GM12892 (cell line): ENCODE results near the gene DEXI. TPM values are rescaled to one million over a fixed set of nuclear protein-coding genes. Genes with fewer than 3 reads are reported as not detected.

Experiments
- DNase-seq: peaks from one replicate; pipeline ENCODE4 v3.0.0; 2011; ENCODE audit not compliant: insufficient read length
- FAIRE-seq: peaks from 2 replicates; lab custom pipeline; 2011; peaks lifted over from hg19 to GRCh38; lab: Jason Lieb, UNC
- POLR2A ChIP-seq: IDR thresholded peaks from 2 replicates; pipeline ENCODE4 v1.6.1; 2011; ENCODE audit warnings: low read depth, low read length, control low read depth
- POLR2AphosphoS5 ChIP-seq: IDR thresholded peaks from 2 replicates; pipeline ENCODE4 v1.6.1; 2011; ENCODE audit warnings: low read depth, low read length, control low read depth
- TAF1 ChIP-seq: IDR thresholded peaks from 2 replicates; pipeline ENCODE4 v1.6.1; 2011; ENCODE audit warnings: low read depth, mild to moderate bottlenecking, control low read depth, low read length, borderline replicate concordance
- polyA plus RNA-seq: library from polyadenylated mRNA; unstranded; fragments of >200 nt; gene quantifications from one replicate; pipeline ENCODE4 v1.2.1, GENCODE V29; 2012; ENCODE audit warnings: missing spikeins, inconsistent platforms; ENCODE audit not compliant: missing spikeins

The DEXI gene
- 8.4 TPM for polyA plus RNA-seq

DNA sequence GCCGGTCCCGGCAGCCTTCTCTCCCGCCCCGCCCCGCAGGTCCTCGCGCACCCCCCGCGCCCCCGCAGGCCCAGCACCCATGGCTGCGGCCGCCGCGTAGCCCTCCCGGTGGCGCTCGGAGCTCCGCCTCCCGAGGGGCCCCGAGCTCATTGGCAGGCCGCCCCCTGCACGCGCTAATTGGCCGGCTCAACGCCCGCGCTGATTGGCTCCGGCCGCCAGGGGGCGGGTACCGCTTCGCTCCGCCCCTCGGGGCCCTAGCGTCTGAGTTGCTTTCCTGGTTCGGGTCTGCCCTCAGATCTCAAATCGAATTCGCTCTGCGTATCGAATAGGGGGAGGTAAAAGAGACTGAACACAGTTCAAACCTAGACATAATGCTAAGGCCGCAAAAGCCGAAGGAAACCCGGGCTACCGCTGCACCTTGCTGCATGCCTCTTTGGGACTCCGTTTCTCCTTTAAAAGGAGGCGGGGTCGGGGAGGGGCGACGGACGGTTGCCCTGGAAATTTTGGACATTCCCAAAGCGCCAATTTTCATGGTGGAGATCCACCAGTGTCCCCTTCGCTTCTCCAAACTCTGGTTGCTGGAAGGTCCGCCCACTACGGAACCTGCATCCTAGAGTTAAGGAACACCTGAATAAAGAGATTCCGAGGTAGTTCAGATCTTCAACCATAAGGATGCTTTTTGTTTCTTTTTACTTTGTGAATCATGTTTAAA is at the start of gene DEXI:
Gene DEXI, minus strand, starts transcription at position 117 of the 712 bp plus-strand sequence. CDS start 463 bp downstream, outside the sequence.
- TF ChIP-seq POLR2A = peak; percentile 44; the same call in 1 of the 2 replicates
- no peak for TF ChIP-seq POLR2AphosphoS5
- no peak for TF ChIP-seq TAF1
- DNase-seq (peak; percentile 99), FAIRE-seq (peak; percentile 74)

DNA sequence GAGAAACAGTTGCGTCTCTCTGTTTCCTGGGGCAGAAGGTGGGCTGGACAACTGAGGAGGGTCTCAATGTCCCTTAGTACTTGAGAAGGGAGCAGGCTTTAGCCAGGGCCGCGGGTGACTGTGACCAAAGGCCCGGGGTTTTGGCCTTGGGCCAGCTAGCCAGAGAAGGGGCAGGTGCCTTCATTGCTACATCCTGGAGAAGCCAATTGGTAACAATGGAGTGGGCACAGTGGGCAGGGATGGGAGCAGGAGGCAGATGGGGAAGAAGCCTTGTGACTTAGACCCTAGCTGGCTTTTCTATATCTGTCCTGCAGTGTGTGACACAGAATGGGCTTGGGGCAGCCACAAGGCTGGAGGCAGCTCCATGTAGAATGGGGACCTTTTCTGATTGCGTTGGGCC is 48.1 kb upstream of the DEXI start:
- no peak for FAIRE-seq
- TF ChIP-seq POLR2AphosphoS5 = no peak
- TF ChIP-seq TAF1 = no peak
- TF ChIP-seq POLR2A = no peak

DNA sequence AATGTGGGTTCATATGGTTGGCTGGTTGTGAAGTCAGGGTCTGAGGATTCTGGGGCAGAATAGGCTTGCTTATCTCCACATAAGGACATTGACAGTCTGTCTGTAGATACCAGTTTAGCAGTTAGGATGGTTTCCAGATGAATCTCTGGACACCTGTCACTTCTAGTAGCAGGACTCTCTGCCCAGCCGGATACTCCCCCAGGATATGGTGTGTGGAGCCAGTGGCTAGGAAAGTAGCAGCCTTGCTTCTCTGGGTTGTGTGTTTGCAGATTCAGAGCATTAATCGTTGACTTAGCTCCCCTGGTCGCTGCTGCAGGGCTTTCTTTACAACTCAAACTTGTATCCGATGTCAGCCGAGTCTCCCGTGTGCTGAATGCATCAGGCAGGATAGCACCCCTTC is 47.3 kb upstream of the DEXI start:
- DNase-seq = no peak
- no peak for FAIRE-seq
- no peak for TF ChIP-seq POLR2AphosphoS5
- TF ChIP-seq TAF1 = no peak
- no peak for TF ChIP-seq POLR2A

More for the DNA sequence above, 48.1 kb upstream of the DEXI start:
- DNase-seq = no peak

DNA sequence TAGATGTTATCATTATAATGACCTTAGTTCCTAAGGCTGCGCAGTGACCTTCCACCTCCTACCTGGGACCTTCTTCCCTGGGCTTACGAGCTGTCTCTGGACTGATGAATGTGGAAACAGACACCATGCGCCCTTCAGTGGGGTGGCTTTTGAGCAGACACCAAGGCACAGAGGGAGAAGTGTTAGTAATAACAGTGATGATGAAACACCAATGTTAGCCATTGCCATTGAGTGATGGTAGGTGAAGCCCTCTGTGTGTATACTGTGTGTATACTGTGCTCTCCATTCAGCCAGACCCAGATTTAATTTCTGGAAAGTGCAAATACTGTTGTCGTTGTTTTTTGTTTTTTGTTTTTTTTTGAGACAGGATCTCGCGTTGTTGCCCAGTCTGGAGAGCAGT is 46.6 kb upstream of the DEXI start:
- no peak for DNase-seq
- no peak for FAIRE-seq
- TF ChIP-seq TAF1 (no peak), POLR2AphosphoS5 (no peak), POLR2A (no peak)

DNA sequence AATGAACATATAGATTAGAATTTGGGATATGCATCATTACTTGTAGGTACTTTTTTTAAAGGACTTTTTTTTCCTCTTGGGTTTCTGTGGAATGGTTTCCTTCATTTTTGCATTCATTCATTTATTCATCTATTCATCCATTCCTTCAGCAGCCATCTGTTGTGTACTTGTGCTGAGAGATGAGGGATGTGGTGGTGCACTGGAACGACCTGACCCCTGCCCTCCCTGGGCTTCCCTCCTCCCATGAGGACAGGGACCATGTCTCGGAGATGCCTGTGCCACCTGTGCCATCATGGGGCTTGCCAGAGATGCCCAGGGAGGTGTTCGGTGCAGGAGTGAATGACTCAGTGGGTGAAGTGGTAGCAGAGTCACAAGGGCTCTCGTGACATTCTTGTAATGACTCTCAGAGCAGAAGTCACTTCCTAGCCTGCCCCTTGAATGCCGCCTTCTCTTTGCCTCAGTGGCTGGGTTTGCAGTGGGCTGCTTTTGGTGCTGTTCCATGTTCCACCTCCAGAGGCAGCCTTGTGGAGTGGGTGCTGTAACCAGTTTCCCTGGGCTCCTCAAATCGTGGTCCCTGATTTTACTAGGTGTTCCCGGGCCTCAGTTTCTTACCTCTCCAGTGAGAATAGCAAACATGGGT is 46.0 kb upstream of the DEXI start:
- DNase-seq = no peak
- TF ChIP-seq POLR2AphosphoS5 = no peak
- no peak for TF ChIP-seq POLR2A
- FAIRE-seq = peak; percentile 72

DNA sequence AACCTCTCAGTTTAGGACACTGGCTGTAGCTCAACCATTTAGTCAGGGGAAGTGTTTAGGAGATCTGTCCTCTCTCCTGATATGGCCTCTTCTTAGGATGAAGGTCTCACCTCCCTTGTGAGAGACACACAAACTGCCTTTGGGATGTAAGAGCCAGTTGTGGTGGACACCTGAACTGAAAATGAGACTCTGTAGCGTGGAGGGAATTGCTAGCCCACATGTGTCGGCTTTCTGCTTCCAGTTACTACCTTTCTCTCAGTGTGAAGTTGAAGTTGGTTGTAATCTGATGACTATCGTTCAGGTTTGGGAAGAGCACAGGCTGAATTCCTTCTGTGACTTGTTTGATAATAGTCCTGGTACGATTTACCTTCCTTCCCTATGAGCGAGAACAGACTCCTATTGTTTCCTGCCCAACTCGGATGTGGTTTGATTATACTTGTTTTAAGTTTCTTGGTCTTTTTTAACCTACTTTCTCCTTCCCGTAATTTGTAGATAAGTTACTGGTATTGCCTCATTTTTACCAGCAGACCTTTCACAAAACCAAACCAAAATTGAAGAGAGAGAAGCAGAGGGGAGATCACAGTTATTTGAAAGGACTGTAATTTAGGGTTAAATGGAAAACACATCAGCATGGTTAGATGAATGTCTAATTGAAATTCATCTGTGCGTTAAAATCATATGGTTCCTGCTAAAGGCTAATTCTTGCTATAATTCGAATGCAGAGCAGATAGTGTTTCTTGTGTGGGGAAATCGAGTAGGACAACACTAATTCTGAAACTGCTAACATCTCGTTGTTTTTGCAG is 45.3 kb upstream of the DEXI start:
- FAIRE-seq = no peak

DNA sequence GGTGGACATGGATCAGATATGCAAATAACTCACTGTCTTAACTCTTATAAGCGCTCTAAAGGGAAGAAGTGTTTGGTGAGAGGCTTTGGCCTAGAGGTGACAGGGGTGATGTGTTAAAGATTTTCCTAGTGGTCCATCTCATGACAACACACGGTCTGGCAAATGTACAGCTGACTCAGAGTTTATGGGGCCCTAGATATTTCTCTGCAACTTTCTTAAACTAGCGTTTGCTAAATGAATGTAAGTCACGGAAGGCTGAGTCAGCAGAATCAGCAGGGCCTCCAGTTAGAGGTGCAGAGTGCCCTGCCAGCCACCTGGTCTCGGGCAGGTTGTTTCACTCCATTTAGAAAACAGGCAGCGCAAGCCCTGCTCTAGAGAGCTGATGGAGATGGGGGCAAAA is 42.2 kb upstream of the DEXI start:
- FAIRE-seq (no peak), DNase-seq (no peak)
- no peak for TF ChIP-seq POLR2A
- no peak for TF ChIP-seq TAF1
- no peak for TF ChIP-seq POLR2AphosphoS5

More for the DNA sequence above, 45.3 kb upstream of the DEXI start:
- TF ChIP-seq POLR2A = no peak
- TF ChIP-seq TAF1 = no peak
- TF ChIP-seq POLR2AphosphoS5 = no peak
- DNase-seq = no peak

DNA sequence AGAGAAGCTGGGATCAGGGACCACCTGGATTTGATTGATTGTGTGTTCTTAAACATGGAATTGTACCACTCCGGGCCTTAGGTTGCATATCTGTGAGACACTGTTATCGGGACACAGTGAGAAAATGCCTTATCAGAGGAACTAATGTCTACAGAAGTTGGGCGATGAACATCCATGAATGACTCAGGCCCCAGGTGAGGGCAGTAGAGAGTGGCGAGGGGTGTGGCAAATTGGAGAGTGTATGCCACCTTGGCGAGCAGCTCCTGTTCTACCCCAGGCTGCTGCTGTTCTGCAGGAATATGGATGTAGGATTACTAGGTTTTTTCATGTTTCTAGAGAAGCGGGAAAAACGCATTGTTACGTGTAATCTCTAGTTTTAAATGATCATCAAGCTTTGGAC is 40.9 kb upstream of the DEXI start:
- DNase-seq (no peak), FAIRE-seq (no peak)
- no peak for TF ChIP-seq POLR2A
- no peak for TF ChIP-seq TAF1
- TF ChIP-seq POLR2AphosphoS5 = no peak

DNA sequence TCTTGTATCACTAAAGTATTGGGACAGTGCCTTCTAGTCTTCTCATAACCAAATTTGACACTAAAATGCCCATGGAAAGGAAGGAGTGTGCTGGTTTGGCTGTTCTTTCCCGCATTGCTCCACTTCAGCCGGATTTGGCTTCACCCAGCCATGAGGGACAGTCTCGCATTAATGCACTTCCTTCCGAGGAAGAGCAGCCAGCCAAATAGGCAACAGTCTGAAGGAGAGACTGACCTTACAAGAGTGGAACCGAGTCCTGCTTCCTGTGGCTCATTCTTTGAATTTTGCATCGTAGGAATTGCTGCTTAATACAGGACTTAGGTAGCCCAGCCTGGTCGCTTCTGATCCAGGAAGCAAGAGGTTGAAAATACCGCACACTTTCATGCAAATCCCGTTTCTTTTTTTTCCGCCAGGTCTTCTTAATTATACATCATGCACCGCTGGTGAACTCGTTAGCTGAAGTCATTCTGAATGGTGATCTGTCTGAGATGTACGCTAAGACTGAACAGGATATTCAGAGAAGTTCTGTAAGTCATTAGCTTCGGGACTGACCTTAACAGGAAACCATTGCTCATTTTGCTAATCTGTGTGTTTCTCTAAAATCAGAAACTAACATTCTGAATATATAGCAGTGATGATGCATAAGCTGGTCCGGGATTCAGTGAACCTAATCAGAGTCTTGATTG is 40.3 kb upstream of the DEXI start:
- FAIRE-seq (peak; percentile 33), DNase-seq (no peak)
- no peak for TF ChIP-seq POLR2AphosphoS5
- no peak for TF ChIP-seq POLR2A
- no peak for TF ChIP-seq TAF1

DNA sequence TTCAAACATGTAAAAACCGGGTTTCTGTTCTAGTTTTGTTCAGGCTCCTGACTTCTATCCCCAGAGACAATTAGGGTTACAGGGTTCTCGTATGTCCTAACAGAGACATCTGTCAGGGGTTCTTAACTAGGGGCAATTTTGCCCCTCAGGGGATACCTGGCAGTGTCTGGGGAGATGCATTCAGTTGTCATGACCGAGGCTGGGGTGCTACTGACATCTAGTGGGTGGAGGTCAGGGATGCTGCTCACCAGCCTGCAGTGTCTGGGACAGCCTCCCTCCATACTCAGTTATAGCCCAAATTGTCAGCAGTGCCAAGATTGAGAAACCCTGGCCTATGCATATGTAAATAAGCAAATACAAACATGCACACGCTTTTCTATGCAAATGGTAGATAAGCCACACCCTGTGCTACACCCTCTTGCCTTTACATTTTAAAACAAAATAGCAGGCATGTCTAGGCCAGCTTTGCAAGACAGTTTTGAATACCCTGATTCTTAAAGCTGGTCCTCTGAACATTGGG is 39.5 kb upstream of the DEXI start:
- DNase-seq = no peak
- no peak for TF ChIP-seq POLR2AphosphoS5
- no peak for TF ChIP-seq POLR2A
- no peak for TF ChIP-seq TAF1
- peak; percentile 88 for FAIRE-seq

DNA sequence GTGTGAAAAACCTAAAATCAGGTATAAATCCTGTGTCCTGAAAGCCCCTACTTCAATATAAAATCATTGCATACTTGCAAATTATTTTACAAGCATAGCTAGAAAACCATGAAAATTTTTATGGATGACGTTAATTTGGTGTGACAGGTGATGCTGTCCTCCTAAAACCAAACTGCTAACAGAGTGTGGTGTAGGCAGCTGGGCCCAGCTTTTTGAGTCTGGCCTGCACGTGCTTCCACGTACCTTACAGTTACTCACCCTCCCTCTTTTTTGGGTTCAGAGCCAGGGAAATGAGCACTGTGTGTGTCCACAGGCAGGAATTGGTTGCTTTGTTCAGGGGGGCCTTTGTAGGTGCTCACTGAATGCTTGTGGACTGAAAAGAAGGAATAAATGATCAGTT is 38.5 kb upstream of the DEXI start:
- no peak for FAIRE-seq

More for the DNA sequence above, 38.5 kb upstream of the DEXI start:
- DNase-seq = no peak
- TF ChIP-seq POLR2AphosphoS5 (no peak), POLR2A (no peak), TAF1 (no peak)
